NCI-H2081 (cell line): ENCODE measurements around the gene CYB561D2.
"Not testable (repeated sequence)": the region's sequence is repeated elsewhere in the genome, so short reads cannot be mapped to it uniquely, and the experiment has no call there.

Experiments
- DNase-seq, 2 experiments: peaks; one replicate each; lab custom pipeline; 2025; lab: John Stamatoyannopoulos, UW

The CYB561D2 gene, protein sequence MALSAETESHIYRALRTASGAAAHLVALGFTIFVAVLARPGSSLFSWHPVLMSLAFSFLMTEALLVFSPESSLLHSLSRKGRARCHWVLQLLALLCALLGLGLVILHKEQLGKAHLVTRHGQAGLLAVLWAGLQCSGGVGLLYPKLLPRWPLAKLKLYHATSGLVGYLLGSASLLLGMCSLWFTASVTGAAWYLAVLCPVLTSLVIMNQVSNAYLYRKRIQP

DNA sequence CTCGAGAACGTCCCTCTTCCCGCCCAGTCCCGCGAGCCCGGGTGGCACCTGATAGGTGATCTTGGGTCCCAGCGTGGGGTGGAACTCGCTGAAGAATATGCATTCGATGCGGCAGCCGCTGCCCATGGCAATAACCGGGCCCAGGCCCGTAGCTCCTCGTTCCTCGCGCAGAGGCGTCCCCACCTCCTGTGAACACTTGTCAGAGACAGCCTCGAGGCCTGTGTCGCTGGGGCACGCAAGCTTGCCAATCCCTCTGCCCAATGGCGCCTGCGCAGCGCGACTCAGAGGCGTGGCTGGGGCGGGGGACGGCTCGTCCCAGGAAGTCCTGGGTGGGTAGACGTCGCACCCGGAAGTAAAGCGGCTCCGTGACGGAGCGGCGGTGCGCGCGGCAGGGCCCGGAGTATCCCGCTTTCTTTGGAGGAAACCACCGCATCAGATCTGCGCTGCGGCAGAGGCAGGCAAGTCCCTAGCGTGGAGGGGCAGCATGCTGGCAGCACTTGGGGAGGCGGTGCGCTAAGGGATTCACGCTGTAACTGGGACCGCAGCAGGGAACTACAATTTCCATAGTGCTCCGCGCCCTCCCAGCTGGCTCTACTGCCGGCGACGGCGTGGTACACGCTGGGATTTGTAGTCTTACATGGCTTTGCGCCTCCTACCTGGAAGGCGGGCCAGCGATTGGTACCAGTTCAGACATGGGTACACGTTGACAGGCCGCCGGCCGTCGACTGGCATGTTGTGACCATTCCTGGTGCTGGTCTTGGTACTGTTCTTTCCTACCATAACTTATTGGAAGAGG lies at the start of gene CYB561D2, which contains the start of gene NPRL2:
Gene CYB561D2, plus strand, starts transcription at position 336 of the 796 bp plus-strand sequence. CDS start 572 bp downstream, outside the sequence.
Gene NPRL2, minus strand, starts transcription at position 249 of the 796 bp plus-strand sequence. Its CDS starts 123 bp downstream, at position 126.
- peak; percentile 83 to 91 for DNase-seq

DNA sequence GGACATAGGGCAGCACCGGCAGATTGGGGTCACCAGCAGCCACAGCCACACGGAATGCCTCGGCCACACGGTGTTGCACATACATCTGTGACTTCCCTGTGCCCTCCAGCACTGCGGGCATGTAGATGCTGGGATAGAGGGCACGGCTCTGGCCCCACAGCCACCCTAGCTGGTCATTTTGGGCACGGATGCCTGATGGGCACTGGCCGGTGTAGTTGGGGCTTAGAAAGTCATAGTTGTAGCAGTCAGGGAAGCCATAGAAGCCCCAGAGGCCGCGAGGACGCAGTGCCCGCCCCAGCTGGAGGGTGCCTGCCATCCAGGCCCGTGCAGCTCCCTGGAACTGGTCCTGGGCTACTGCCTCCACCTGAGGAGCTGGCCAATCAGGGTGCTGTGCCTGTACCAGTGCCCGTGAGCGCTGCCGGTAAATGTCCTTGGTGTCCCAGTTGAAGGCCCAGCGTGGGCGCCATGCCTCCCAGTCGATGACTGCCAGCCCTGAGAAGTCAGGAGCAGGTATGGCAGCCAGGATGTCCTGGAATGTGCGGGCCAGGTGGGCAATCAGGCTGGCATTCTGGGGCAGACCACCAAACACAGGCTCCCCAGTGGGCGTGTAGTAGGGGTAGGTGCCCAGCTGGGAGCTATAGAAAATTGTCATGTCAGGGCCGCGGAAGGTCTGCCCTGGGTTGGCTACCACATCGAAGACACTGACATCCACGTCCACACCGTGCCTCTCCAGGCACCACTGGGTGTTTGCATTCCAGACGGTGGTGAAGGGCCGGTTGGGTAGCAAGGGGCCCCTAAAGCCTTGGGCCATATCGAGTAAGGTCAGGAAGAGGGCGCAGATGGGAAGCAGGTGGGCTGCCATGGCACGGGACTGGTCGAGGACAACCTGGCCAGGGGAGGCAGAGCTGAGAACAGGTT lies 48.3 kb upstream of the CYB561D2 start:
- DNase-seq: no peak

DNA sequence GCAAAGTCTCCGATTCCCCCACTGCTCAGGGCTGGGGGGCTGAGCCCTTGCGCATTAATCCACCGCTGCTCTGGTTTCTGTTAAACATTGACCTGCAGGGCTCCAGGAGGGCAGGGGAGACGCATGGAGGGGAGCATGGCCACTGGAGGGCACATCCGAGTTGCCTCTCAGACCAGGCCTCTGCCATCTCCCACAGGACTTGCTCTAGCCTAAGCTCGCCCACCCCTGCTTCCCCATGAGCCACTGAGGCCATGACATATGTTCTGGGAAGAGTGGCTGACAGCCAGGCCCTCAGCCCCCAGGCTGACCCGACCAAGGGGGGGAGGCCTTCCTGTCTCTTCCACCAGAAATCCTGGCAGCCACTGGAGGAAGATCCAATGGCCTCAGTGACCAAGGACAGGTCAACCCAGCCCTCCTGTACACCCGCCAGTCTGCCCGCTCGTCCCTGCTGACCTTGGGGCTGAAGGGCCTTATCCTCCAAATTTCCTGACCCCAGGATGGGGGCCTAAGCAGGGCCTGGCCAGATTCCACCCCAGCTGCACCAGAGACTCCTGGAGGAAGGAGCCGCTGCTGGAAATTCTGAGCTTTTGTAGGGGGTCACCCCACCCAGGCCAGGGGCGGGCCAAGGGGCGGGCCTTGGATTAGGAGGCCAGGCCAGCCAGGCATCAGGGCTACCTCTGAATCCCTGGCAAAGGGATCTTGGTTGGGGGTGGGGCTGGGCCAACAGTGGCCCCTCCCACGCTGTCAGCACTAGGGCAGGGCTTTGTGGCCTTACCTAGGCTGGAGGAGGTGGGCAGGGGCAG lies 47.4 kb upstream of the CYB561D2 start, which contains the start of gene HYAL1:
Gene HYAL1, minus strand, starts transcription at position 562 of the 803 bp plus-strand sequence. CDS start 618 bp downstream, outside the sequence.
- no peak for DNase-seq

DNA sequence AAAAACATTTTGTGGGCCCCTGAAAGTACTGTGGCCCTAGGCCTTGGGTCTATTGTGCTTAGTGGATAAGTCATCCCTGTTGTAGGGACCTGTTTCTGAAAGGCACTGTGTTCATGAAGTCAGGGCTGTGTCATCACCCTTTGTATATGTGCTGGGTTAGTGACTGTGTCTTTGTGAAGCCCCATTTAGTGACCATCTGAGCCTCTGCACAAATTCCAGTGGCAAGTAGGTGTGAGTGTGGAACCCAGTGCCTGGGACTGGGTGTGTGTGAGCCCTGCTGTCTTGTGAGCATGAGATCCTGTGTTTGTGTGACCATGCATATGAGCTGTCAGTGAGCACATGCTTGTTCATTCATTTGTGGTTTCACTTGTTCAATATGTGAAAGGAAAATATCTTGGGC lies 46.1 kb upstream of the CYB561D2 start:
- no peak for DNase-seq

DNA sequence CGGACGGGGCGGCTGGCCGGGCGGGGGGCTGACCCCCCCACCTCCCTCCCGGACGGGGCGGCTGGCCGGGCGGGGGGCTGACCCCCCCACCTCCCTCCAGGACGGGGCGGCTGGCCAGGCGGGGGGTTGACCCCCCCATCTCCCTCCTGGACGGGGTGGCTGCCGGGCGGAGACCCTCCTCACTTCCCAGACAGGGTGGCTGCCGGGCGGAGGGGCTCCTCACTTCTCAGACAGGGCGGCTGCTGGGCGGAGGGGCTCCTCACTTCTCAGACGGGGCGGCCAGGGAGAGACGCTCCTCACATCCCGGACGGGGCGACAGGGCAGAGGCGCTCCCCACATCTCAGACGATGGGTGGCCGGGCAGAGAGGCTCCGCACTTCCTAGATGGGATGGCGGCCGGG lies 38.6 kb upstream of the CYB561D2 start:
- DNase-seq: not testable (repeated sequence)

DNA sequence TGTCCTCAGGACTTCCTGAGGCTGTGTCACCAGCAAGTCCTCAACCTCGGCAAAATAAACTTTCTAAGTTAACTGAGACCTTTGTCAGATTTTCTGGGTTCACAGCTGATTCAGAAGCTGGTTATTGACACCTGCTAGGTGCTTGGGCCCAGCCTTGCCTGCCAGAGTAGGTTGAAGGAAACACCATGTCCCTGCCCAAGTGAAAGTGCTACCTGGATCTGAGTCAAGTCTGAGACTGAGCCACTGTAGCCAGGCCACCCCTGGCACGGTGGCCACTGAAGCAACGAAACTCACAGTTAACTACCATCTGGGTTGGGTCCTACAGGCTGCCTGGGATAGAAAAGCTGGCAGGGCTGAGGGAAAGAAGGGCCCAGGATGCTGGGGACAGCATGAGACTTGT lies 36.3 kb upstream of the CYB561D2 start:
- no peak for DNase-seq

DNA sequence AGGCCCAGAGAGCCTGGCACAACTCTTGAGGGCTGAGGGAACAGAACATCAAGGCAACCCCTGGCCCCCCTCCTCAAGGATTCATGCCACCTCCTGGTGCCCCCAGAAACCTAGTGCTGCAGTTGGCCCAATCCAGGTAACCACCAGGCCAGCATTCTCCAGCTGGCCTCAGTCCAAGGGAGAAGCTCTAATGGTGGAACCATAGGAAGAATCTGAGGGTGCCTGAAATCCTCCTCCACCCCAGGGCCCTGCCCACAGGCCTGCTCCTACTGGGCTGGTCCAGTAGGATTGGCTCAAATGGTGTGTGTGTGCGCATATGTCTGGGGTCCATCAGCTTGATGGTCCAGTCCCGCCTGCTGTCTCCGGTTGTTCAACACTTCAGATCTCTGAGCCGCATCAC lies 35.8 kb upstream of the CYB561D2 start:
- DNase-seq: no peak

DNA sequence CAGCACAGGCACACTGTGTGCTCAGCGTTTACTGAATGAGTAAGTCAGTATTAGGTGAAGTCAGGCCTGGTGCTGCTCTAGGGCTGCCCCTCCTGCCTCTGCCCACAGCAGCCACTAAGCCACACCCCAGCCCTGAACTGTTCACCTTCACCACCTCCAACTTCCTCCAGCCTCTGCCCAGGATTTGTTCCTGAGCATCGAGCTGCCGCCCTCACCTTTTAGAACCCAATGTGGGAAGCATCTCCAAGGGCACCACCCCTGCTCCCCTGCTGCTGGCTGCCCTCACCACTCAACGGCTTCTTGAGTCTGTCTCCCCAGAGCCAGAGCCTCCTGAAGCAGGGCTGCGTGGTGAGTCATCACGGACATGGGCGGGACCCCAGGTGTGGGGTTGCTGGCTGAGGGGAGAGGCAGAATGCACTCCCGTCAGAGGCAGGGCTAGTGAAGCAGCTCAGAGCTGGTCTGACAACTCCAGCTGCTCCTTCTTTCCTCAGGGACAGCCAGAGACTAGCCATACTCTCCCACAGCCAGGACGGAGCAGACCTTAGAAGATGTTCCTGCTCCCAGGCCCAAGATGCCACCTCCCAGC lies 33.9 kb upstream of the CYB561D2 start:
- no peak for DNase-seq

DNA sequence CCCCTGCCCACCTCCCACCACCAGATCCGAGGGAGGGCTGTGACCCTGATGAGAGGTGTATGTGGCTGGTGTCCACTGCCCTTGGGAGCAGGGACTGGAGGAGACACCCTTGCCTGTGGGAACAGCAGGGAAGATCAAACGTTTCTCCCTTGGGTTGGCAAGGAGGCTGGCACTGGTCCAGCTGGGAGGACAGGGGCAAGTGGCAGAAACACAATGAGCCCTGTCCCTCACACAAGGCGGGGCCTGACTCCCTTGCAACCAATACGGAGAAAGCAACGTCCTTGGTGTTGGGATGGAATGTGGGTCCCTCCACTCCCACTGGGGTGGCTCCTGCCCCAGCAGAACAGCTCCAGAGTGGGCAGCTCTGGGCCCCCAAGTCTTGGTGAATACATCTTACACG lies 33.4 kb upstream of the CYB561D2 start:
- DNase-seq: no peak

DNA sequence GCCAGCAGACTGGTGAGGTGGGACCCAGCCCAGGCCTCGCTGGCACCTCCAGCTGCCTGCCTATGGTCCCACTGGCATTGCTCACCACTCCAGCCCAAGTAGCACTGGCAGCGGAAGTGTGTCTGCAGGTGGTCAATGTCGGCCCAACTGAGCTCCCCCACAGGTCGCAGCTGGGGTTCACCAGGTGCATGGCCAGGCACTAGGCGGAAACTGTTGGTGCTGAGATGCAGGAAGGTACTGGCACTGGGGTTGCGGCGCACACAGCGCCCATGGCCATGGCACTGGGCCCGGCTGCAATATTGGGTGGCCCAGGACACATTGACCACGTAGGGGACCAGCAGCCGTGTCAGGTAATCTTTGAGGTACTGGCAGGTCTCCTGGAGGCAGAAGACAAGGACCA lies 32.5 kb upstream of the CYB561D2 start:
- DNase-seq: no peak

DNA sequence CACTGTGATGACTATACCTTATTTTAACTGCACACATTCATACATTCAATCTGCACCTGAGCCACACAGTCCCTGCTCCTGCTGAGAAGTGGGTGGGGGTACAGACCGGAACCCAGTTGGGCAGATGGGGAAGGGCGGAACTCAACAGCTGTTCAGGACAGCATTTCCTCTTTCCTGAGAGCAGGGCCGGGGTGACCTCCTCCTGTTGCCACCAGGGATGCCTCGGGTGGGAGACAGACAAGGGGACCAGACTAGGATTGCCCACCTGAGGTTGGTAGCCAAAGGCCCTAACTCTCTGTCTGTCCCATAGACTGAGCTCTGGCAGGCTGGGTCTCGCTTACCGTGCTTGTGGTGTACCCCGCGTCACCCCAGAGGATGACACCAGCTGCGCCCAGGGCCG lies 32.0 kb upstream of the CYB561D2 start:
- no peak for DNase-seq

DNA sequence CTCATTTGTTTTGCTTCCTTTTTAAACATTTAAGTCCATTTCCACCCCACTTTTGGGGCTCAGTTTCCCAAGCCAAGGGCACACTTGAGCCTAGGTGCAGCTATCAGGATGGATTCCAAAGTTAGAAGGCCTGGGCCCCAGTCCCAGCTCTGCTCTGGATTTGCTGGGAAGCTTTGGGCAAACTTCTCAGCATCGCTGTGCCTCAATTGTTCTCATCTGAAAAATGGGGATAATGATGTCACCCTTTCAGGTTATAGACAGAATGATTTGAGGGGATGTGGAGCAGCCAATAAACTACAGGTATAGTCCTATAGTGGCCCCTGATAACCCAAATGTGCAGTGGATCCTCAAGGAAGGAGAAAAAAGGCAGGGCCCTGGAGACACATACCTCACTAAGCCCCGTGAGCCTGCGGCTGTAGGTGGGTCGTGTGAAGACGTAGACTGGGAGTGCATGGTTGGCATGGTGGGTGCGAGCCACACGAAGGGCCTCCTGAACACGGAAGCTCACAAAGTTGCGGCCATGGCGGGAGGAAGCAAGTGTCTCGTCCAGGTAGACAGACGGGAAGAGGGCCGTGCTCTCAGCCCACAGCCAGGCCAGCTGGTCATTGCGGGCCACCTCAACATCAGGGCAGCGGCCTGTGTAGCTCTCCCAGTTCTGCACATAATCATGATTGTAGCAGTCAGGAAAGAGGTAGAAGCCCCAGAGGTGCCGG lies 31.3 kb upstream of the CYB561D2 start:
- DNase-seq: no peak

DNA sequence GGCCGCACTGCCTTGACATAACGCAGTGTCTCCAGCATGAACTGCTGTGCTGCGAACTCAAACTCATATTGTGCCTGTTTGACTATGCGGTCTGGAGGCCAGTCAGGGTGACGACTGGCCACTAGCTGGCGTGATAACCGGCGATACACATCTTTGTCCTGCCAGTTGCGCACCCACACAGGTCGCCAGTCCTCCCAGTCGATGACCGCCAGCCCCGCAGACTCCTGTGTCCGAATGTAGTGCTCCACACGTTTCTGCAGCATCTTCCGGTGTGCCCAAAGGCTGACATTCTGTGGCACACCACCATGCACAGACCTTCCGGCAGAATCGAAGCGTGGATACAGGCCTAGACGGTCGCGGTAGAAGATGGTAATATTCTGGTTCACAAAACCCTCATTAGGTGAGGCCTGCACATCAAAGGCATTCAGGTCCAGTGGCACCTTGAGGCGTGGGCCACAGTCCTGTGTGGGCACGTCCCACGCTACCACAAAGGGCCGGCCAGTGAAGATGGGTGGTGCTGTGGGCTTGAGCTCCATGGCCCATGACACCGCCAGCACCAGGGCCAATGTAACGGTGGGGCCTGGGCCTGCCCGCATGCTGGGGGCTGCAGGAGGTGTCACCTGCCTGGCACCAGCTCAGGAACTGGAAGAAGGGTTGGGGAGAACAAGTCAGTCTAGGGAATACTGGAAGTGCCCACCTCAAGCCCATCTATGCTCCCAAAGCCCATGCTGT lies 30.6 kb upstream of the CYB561D2 start:
- DNase-seq: no peak

DNA sequence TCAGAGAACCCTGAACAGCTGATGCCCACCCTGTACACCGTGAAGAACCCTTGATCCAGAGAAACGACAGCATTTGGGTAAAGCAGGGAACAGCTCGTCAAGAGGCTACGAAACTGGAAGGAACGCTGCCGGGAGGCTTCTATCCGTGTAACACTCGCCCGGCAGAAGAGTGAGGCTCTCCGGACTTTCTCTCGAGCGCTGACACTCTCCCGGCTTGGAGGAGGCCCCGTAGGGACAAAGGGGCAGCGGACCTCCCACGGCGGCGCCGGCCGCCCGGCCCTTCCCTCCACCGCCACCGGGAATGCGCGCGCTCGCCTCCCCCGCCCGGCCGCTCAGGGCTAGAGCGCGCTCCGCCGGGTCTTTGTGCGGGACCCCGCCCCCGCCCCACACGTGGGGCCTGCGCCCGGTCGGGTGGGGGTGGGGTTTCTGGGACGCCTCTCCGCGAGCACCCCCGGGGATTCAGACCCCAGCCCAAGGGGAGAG lies 29.8 kb upstream of the CYB561D2 start:
- peak; percentile 54 to 60 for DNase-seq

DNA sequence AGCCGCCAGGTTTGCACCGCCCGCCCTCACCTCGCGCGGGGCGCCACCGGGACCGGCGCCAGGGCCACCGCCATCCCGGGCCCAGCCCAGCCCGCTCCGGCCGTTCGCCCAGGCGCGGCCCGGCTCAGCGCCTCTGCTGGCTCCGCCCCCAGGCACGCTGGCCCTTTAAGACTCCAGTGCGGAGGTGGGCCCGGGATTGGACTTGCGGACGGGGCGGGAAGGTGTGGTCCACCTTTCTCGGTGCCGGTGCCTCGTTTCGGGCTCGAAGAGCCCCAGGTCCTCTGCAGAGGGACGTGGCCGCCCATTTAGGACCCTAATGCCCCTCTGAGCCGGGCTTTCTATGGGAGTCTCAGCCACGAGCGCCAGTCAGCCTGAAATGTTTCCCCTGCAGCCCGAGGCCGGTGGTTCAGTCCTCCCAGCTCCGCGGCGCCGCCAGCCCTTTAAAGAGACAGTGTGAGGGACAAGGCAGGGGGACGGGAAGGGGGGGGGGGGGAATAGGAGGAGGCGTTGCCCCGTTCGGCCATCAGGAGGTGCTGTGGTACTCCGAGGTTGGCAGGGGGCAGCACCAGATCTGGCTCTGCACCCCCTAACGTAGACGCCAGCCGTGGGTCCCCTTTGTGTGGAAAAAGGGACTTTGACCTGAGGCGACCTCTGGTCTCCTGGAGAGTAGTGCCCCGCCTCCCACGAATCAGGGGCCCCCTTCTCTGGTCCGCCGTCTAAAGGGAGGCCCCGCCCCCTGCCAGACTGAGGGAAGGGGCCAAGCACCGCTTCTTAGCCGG lies 29.1 kb upstream of the CYB561D2 start:
- peak; percentile 69 to 71 for DNase-seq

DNA sequence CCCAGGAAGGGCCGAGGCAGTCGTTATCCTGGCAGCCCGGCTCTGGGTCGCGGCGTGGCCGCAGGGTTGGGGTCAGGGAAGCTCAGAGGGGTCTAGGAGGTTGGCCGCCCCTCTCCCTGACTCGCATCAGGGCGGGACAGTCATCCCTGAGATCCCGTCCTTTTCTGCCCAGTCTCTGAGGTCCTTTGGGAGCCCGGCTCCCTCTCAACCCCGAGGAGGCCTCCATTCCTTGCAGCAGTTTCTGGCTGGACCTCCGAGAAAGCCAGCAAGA lies 28.6 kb upstream of the CYB561D2 start:
- DNase-seq: no peak

DNA sequence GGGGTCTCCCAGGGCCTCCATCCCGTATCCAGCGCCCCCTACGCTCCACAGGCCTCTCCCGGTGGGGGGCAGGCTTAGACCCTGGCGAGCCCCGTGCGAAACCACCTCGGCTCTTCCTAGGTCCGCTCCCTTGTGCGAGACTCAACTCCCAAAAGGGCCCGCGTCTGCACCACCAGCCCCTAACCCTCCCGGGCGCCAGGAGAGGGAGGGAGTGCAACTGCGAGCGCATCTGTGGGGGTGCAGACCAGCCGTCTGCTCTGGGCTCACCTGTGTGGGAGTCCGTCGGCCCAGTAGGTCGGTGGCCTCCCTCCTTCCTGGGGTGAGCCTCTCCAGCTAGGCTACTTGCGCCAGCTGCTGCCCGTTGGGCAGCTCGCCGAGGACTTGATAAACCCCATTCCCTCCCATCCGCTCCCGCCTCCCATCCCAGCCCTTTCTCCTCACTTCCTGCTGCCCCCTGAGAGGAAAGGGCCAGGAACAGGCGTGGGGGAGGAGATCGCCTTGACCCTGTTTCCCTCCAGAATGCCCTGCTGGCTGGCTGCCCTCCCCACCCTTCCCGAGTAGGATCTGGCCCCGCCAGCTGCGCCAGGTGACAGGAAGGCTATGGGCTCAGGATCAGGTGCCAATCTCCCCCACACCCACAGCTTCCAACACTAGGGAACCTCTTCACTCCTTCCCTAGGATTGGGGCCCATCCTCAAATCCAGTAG lies 28.1 kb upstream of the CYB561D2 start, which contains the start of gene HYAL2:
Gene HYAL2, minus strand, starts transcription at position 360 of the 706 bp plus-strand sequence. CDS start 2,256 bp downstream, outside the sequence.
- DNase-seq: peak; percentile 23 to 51

DNA sequence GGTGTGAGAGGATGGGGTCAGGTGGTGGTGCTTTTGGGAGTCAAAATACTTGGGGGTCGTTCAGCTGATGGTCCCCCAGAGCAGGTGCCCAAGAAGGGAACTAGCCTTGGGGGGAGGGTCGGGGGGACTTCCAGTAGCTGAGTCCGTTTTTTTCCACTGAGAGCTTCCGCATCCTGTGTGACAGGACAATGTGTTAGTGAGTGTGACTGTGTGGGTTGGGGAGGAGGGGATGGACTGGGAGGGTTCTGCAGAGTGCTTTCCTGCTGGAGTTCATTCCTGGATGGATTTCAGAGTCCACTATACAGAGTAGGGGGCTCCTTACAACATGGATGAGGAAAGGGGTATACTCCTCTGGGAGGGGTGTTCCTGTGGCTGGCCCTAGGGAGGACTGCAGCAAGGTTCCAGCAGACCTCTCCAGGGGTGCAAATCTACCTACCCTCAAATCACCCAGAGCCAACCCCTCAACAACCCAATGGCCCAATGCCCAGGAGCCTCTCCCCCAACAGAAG lies 27.5 kb upstream of the CYB561D2 start:
- DNase-seq: no peak
